Stimulated activated CD8-positive, alpha-beta memory T cell treated with anti-CD3 and anti-CD28 coated beads, Interleukin-12 subunit alpha, Interleukin-12 subunit beta, amount 100 ng/mL, for 1 hour (primary cell): ENCODE results near the gene PGK2.
"Not testable (repeated sequence)": the region's sequence is repeated elsewhere in the genome, so short reads cannot be mapped to it uniquely, and the experiment has no call there.

Source experiments
- DNase-seq: peaks from one replicate; pipeline ENCODE4 v3.0.0-alpha.2; 2020; ENCODE audit warnings: low read depth

Gene PGK2

GRCh38 chr6:49787176-49787575 lies at the start of gene PGK2:
PGK2 (minus strand) TSS chr6:49787285; CDS start chr6:49787187, 98 bp downstream.
- no peak for DNase-seq

GRCh38 chr6:49835140-49835539 lies 48.1 kb upstream of the PGK2 start:
- DNase-seq: no peak

GRCh38 chr6:49833386-49833785 lies 46.3 kb upstream of the PGK2 start:
- no peak for DNase-seq

- DNase-seq: no peak
Observed at GRCh38 chr6:49826743-49827406, 39.8 kb upstream of the PGK2 start.

- DNase-seq: no peak
Observed at GRCh38 chr6:49815166-49815565, 28.1 kb upstream of the PGK2 start.

DNA sequence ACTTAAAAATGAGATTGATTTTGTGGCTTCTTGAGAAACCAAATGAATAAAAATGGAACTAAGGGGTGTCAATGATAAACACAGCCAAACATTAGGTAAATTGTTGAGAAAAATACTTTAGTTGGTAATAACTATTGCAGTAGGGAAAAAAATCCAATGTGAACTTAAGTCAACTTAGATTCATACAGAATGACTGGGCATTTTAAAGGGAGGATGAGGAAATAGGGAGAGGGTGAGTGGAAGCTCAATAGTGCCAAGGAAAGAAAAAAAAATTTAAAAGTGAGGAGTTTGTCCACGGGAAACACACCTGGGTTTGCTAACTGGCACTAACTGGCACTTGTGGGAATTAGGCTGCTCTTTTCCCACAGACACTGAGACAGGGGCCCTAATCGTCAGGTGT lies 26.2 kb upstream of the PGK2 start:
- DNase-seq: no peak

DNA sequence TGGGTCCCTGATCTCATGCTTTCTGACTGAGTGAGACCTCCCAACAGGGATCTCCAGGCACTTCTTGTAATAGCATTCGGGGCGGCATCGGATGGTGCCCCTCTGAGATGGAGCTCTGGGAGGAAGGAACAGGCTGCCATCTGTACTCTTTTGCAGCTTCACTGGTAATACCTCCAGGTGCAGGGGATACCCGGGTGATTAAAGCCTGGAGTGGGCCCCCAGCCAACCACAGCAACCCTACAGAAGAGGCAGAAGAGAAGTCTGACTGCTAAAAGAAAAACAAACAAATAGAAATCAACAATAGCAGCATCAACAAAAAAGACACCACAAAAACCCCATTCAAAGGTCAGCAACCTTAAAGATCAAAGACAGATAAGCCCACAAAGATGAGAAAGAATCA lies 19.1 kb upstream of the PGK2 start:
- DNase-seq: no peak

DNA sequence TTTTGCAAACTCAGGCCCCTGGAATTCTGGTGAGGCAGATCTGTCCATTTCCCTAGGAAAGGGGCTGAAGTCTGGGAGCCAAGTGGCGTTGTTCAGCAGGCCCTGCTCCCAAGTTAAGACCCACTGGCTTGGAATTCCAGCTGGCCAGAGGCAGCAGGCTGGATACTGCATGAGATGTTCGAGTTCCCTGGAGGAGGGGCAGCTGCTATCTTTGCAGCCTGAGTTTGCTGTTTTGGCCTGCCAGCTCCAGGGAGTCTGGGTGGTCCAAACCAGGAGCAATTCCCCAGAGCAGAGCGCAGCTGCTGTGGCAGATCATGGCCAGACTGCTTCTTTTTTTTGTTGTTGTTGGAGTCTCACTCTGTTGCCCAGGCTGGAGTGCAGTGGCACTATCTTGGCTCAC lies 18.2 kb upstream of the PGK2 start:
- no peak for DNase-seq

- DNase-seq: no peak
Observed at GRCh38 chr6:49801525-49801924, 14.4 kb upstream of the PGK2 start.

GRCh38 chr6:49799090-49799489 lies 12.0 kb upstream of the PGK2 start:
- DNase-seq: no peak

- not testable (repeated sequence) for DNase-seq
Observed at GRCh38 chr6:49796842-49797455, 9.9 kb upstream of the PGK2 start.

GRCh38 chr6:49790341-49790740 lies 3.3 kb upstream of the PGK2 start:
- no peak for DNase-seq

GRCh38 chr6:49784272-49784671 lies 2.8 kb downstream of the PGK2 start:
- DNase-seq: no peak

GRCh38 chr6:49782725-49783124 lies 4.4 kb downstream of the PGK2 start:
- DNase-seq: no peak

DNA sequence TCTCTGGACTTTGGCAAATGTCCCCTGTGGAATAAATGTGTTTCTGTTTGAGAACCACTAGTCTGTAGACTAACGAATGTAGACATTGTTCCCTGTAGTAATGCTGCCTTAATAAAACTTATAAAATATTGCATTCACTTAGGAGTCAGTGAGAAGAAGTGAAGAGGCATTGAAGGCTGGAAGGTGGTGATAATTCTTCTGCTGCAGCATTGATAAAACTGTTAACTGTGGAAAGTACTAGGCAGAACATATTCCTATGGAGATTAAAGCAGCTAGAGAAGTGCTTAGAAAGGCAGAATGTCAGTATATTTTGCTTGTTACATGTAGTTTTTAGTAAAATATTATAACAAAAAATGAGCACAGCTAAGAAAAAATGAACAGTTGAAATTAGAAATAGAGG lies 4.8 kb downstream of the PGK2 start:
- DNase-seq: no peak

GRCh38 chr6:49776444-49776843 lies 10.6 kb downstream of the PGK2 start:
- no peak for DNase-seq

- no peak for DNase-seq
Observed at GRCh38 chr6:49775043-49775442, 12.0 kb downstream of the PGK2 start.

GRCh38 chr6:49772285-49772684 lies 14.8 kb downstream of the PGK2 start:
- no peak for DNase-seq

- DNase-seq: no peak
Observed at GRCh38 chr6:49766762-49767161, 20.3 kb downstream of the PGK2 start.

GRCh38 chr6:49764571-49765236 lies 22.4 kb downstream of the PGK2 start:
- no peak for DNase-seq

DNA sequence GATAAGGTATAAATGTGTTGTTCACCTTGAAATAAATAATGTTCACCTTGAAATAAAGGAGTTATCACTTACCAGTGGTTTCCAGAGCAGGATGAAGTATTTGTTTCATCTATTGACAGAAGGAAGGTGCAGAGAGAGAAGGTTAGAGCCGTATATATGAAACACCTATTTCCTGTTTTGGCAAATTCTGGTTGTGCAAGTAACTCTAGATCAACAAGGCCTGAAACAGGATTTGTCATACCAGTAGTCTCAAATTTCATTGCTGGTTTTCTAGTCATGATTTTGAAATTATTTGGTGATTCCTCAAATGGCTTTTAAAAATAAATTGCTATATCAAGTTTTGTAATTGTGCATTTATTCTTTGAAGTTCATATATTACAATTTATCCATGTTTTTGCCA lies 42.8 kb downstream of the PGK2 start, which contains the start of gene CRISP3:
TSS of gene CRISP3 (minus strand) at position 130 of the 400 bp plus-strand sequence. CDS start at position 109, 21 bp downstream.
- DNase-seq: no peak

- no peak for DNase-seq
Observed at GRCh38 chr6:49743429-49743828, 43.7 kb downstream of the PGK2 start.

GRCh38 chr6:49739423-49739822 lies 47.7 kb downstream of the PGK2 start:
- DNase-seq: no peak
